Neuronal stem cell (in vitro differentiated cells): ENCODE results near the gene NCAM2.

Experiments used
- DNase-seq: peaks from one replicate; pipeline ENCODE4 v3.0.0-alpha.2; 2013; ENCODE audit warnings: low spot score
- H2AFZ ChIP-seq: one replicate; pipeline ENCODE4 v1.6.1; 2013; ENCODE audit warnings: mild to moderate bottlenecking, low read length, inconsistent platforms
- H2AK5ac ChIP-seq: 2 replicates; pipeline ENCODE4 v1.6.1; 2013; ENCODE audit warnings: low read depth, mild to moderate bottlenecking, inconsistent platforms, low read length, moderate library complexity, mixed read lengths
- H2BK120ac ChIP-seq: 2 replicates; pipeline ENCODE4 v1.6.1; 2013; ENCODE audit warnings: low read depth, mild to moderate bottlenecking, inconsistent platforms, low read length, moderate library complexity, mixed read lengths
- H2BK12ac ChIP-seq: one replicate; pipeline ENCODE4 v1.6.1; 2013; ENCODE audit warnings: low read length, inconsistent platforms
- H2BK15ac ChIP-seq: 2 replicates; pipeline ENCODE4 v1.6.1; 2013; ENCODE audit warnings: mild to moderate bottlenecking, low read length, inconsistent platforms, mixed read lengths
- H2BK5ac ChIP-seq: one replicate; pipeline ENCODE4 v1.6.1; 2013; ENCODE audit warnings: inconsistent platforms, mild to moderate bottlenecking, low read length, moderate library complexity
- H3K14ac ChIP-seq: one replicate; pipeline ENCODE4 v1.6.1; 2013; ENCODE audit warnings: low read length, inconsistent platforms
- H3K18ac ChIP-seq: 2 replicates; pipeline ENCODE4 v1.6.1; 2013; ENCODE audit warnings: low read length, inconsistent platforms
- H3K23ac ChIP-seq: 2 replicates; pipeline ENCODE4 v1.6.1; 2013; ENCODE audit warnings: low read depth, mild to moderate bottlenecking, mixed read lengths, low read length, inconsistent platforms; ENCODE audit not compliant: poor library complexity
- H3K27ac ChIP-seq: replicated peaks from 3 replicates; pipeline ENCODE4 v1.5.1; 2013; ENCODE audit warnings: low read length, inconsistent platforms
- H3K27me3 ChIP-seq, 3 experiments: 2 replicates each; pipeline ENCODE4 v1.6.1; 2013; ENCODE audit warnings: low read length in 3 of 3, mild to moderate bottlenecking in 2 of 3, inconsistent platforms in 1 of 3, low read depth in 1 of 3, mixed read lengths in 1 of 3, moderate library complexity in 1 of 3; ENCODE audit not compliant: control insufficient read depth in 3 of 3, insufficient read depth in 3 of 3
- H3K36me3 ChIP-seq, 2 donors: replicated peaks in 1 of 2; 2 replicates each; pipeline ENCODE4 v1.6.1; 2013; ENCODE audit warnings: low read length in 2 of 2; ENCODE audit not compliant: control insufficient read depth in 2 of 2, insufficient read depth in 2 of 2
- H3K4ac ChIP-seq: 2 replicates; pipeline ENCODE4 v1.6.1; 2013; ENCODE audit warnings: inconsistent platforms, mild to moderate bottlenecking, low read length, moderate library complexity
- H3K4me1 ChIP-seq, 2 donors: 1 replicate in 1 of 2; 2 replicates in 1 of 2; pipeline ENCODE4 v1.6.1; 2013; ENCODE audit warnings: low read length in 2 of 2, low read depth in 1 of 2; ENCODE audit not compliant: control insufficient read depth in 2 of 2, insufficient read depth in 1 of 2
- H3K4me2 ChIP-seq: one replicate; pipeline ENCODE4 v1.6.1; 2013; ENCODE audit warnings: mild to moderate bottlenecking, low read length, inconsistent platforms; ENCODE audit not compliant: insufficient read depth, poor library complexity, severe bottlenecking
- H3K4me3 ChIP-seq, 2 donors: 2 replicates each; pipeline ENCODE4 v1.5.1; 2013; ENCODE audit warnings: low read length in 2 of 2, mild to moderate bottlenecking in 2 of 2, inconsistent platforms in 1 of 2, moderate library complexity in 1 of 2
- H3K79me1 ChIP-seq: one replicate; pipeline ENCODE4 v1.6.1; 2013; ENCODE audit warnings: low read depth, mild to moderate bottlenecking, inconsistent platforms, low read length, moderate library complexity
- H3K9ac ChIP-seq: one replicate; pipeline ENCODE4 v1.6.1; 2013; ENCODE audit warnings: mild to moderate bottlenecking, low read depth, low read length, inconsistent platforms; ENCODE audit not compliant: poor library complexity
- H3K9me3 ChIP-seq, 2 donors: replicated peaks in 1 of 2; 2 replicates each; pipeline versions ENCODE3 to v1.6.1; 2013; ENCODE audit warnings: low read length in 2 of 2, mild to moderate bottlenecking in 2 of 2, inconsistent platforms in 1 of 2, low read depth in 1 of 2, mixed read lengths in 1 of 2, moderate library complexity in 1 of 2; ENCODE audit not compliant: control insufficient read depth in 2 of 2, insufficient read depth in 1 of 2
- H4K8ac ChIP-seq: one replicate; pipeline ENCODE4 v1.6.1; 2013; ENCODE audit warnings: low read depth, mild to moderate bottlenecking, inconsistent platforms, low read length, moderate library complexity
- H4K91ac ChIP-seq: one replicate; pipeline ENCODE4 v1.6.1; 2013; ENCODE audit warnings: low read length, low read depth, mild to moderate bottlenecking, inconsistent platforms; ENCODE audit not compliant: poor library complexity
- WGBS, 2 donors: extraction: QIAGEN DNeasy Blood & Tissue Kit; methylation state at CpG; one replicate each; pipeline ENCODE4 v1.1.7; 2013; ENCODE audit warnings: missing lambda C conversion rate in 2 of 2, mixed read lengths in 1 of 2; ENCODE audit not compliant: insufficient read length in 2 of 2, insufficient replicate concordance in 1 of 2; ENCODE audit errors: extremely low coverage in 2 of 2; 5-methylcytosine and 5-hydroxymethylcytosine counted together

NCAM2 gene

DNA sequence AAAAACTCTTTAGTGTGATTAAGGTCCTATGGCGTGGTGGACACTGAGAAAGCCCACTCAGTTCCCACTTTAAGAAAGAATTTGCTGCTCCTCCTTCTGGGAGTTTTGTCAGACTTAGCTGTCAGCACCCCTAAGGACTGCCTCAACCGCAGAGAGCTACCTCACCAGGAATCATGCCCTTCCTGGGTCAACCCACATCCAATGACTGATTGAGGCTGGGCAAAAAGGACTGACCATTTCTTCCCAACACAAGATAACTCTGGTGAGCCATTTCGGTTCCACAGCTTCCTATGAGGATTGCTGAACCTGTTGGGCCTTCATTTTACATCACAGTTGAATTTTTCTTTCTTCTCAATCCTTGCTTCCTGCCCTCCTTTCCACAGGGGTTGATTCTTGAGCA is 197.9 kb downstream of the NCAM2 start:
- Histone ChIP-seq H3K14ac (no peak overlapping the region), H3K79me1 (no peaks in the 10 kb centered on the region), H2AK5ac (no peak overlapping the region), H3K23ac (no peak overlapping the region), H2BK5ac (no peak overlapping the region), H3K4me2 (no peak overlapping the region), H3K9ac (no peak overlapping the region), H2BK120ac (no peak overlapping the region), H2AFZ (no peak overlapping the region), H3K27me3 (no peaks in the 10 kb centered on the region), H3K18ac (no peak overlapping the region), H3K4me3 (no peak overlapping the region), H3K4me1 (peaks cover 0 to 3% of the 10 kb centered on the region in 2 donors), H4K8ac (no peak overlapping the region), H2BK15ac (no peak overlapping the region), H4K91ac (no peak overlapping the region), H3K4ac (no peak overlapping the region), H2BK12ac (no peak overlapping the region), H3K9me3 (no peaks in the 10 kb centered on the region), H3K36me3 (no peaks in the 10 kb centered on the region), H3K27ac (no peak overlapping the region)
- no peak for DNase-seq
- no CpG with 5 or more reads among the region's 3 CpGs for WGBS, 2 donors

DNA sequence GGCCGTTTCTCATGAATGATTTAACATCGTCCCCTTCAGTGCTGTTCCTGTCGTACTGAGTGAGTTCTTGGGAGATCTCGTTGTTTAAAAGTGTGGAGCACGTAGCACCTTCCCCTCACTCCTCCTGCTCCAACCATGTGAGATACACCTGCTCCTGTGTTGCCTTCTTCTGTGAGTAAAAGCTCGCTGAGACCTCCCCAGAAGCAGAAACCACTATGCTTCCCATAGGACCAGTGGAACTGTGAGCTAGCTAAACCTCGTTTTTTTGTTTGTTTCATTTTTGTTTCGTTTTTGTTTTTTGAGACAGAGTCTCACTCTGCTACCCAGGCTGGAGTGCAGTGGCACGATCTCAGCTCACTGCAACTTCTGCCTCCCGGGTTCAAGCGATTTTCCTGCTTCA is 198.6 kb downstream of the NCAM2 start:
- no peak overlapping the region for H2BK12ac ChIP-seq
- no CpG with 5 or more reads among the region's 11 CpGs for WGBS, 2 donors
- H3K18ac ChIP-seq: no peak overlapping the region
- H2BK5ac ChIP-seq: no peak overlapping the region
- no peak overlapping the region for H2BK120ac ChIP-seq
- no peak overlapping the region for H2AFZ ChIP-seq
- no peak overlapping the region for H3K23ac ChIP-seq
- no peaks in the 10 kb centered on the region for H3K9me3 ChIP-seq
- H3K27ac ChIP-seq: no peak overlapping the region
- H3K27me3 ChIP-seq: no peaks in the 10 kb centered on the region
- H2AK5ac ChIP-seq: no peak overlapping the region
- H4K8ac ChIP-seq: no peak overlapping the region
- no peak overlapping the region for H3K9ac ChIP-seq
- H3K36me3 ChIP-seq: no peaks in the 10 kb centered on the region
- no peak overlapping the region for H4K91ac ChIP-seq
- H2BK15ac ChIP-seq: no peak overlapping the region
- H3K4ac ChIP-seq: no peak overlapping the region
- no peaks in the 10 kb centered on the region for H3K79me1 ChIP-seq
- no peak for DNase-seq
- no peak overlapping the region for H3K4me2 ChIP-seq
- no peak overlapping the region for H3K4me3 ChIP-seq
- peaks cover 0 to 3% of the 10 kb centered on the region in 2 donors for H3K4me1 ChIP-seq
- H3K14ac ChIP-seq: no peak overlapping the region

DNA sequence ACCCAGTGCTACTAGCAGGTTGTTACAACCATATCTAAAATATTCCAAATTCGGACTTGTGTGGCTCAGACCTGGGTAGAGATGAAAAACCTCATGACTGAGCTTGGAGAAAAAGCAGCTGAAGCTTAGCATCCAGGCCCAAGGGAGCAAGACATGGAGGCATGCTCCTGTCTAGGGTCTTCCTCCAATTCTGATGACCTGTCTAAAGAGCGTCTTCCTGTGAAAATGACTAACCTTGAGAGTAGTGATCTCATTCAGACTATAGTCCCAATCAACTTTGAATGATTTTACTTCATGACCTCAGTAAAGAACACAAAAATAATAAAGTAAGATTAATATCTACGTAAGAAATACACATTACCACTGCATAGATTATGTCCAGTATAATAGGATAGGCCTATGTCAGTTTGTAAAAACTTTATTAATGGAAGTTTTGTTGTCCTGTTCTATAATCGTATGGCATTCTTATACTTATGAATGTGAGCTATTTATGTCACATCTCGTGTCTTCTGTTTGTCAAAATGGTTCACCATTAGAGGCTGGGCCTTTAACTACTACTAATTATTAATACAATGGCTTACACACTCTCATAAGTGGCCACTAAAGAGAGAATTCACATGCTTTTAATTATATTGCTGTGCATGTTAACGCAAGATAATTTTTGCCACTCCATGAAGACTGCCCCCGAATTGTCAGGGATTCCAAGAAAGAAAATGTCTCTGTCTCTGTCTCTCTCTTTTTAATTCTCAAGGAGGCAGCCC is 201.3 kb downstream of the NCAM2 start:
- peak overlapping the region; percentile 67 for H2AFZ ChIP-seq
- no peak overlapping the region for H3K18ac ChIP-seq
- no CpG with 5 or more reads among the region's 7 CpGs for WGBS, 2 donors
- no peaks in the 10 kb centered on the region for H3K9me3 ChIP-seq
- H3K9ac ChIP-seq: no peak overlapping the region
- H4K8ac ChIP-seq: no peak overlapping the region
- no peak overlapping the region for H3K4me3 ChIP-seq
- no peaks in the 10 kb centered on the region for H3K36me3 ChIP-seq
- DNase-seq: no peak
- no peak overlapping the region for H2AK5ac ChIP-seq
- H2BK12ac ChIP-seq: no peak overlapping the region
- H3K27me3 ChIP-seq: no peaks in the 10 kb centered on the region
- no peak overlapping the region for H2BK120ac ChIP-seq
- H2BK15ac ChIP-seq: no peak overlapping the region
- no peak overlapping the region for H2BK5ac ChIP-seq
- no peak overlapping the region for H3K4ac ChIP-seq
- H3K4me1 ChIP-seq: peaks cover 0 to 3% of the 10 kb centered on the region in 2 donors
- H3K27ac ChIP-seq: no peak overlapping the region
- H3K14ac ChIP-seq: no peak overlapping the region
- no peak overlapping the region for H3K4me2 ChIP-seq
- no peaks in the 10 kb centered on the region for H3K79me1 ChIP-seq
- H3K23ac ChIP-seq: no peak overlapping the region
- no peak overlapping the region for H4K91ac ChIP-seq

DNA sequence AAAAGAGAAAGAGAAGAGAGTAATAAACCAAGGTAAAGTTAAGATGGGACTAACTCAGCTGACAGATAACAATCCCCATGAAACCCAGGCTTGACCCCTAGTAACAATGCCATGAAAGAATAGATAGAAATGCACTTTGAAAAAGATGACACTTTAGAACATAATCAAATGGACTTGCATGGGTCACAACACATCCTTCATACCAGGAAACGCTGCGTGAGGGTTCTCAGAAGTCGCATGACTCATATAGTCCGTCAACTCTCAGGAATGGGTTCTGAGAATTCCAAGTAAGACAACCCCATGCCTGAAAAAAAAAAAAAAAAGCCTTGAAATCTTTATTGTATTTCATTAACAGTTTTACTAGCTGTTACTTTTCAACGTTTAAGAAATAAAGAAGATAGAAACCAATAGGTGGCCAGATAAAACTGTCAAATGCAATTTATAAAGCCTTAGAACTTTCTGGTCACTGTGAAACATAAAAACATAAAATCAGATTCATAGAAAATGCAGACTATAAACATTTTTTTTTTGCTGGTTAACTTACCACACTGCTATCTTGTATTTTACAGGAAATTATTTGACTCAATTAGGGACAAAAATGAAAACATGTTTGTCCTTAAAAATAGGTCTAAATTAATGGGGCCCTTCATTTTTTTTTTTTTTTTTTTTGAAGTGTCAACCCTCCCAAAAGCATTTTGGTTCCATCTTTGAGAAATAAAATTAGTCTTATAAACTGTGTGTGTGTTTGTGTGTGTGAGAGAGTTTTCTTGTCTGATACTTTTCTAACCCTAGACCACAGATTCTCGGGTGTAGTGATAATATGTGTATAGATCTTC is 202.1 kb downstream of the NCAM2 start:
- H3K4me3 ChIP-seq: no peak overlapping the region

More for the DNA sequence above, 202.1 kb downstream of the NCAM2 start:
- no peak overlapping the region for H2AK5ac ChIP-seq
- no peak overlapping the region for H3K4ac ChIP-seq
- no peaks in the 10 kb centered on the region for H3K79me1 ChIP-seq
- H3K27me3 ChIP-seq: no peaks in the 10 kb centered on the region
- peaks cover 0 to 3% of the 10 kb centered on the region in 2 donors for H3K4me1 ChIP-seq
- peak overlapping the region; percentile 67 for H2AFZ ChIP-seq
- H3K23ac ChIP-seq: no peak overlapping the region
- no peak overlapping the region for H3K27ac ChIP-seq
- H4K8ac ChIP-seq: no peak overlapping the region
- H3K9ac ChIP-seq: no peak overlapping the region
- no peak overlapping the region for H3K18ac ChIP-seq
- no peak overlapping the region for H2BK12ac ChIP-seq
- no peak overlapping the region for H2BK5ac ChIP-seq
- H3K14ac ChIP-seq: no peak overlapping the region
- H2BK120ac ChIP-seq: no peak overlapping the region
- no peaks in the 10 kb centered on the region for H3K9me3 ChIP-seq
- no peak overlapping the region for H3K4me2 ChIP-seq
- no peak for DNase-seq
- H3K36me3 ChIP-seq: no peaks in the 10 kb centered on the region
- no CpG with 5 or more reads among the region's 6 CpGs for WGBS, 2 donors
- H4K91ac ChIP-seq: no peak overlapping the region
- H2BK15ac ChIP-seq: no peak overlapping the region
